AG08396 (cell line): Measurements from ENCODE around the gene GZMH.
"Not testable (repeated sequence)": the region's sequence is repeated elsewhere in the genome, so short reads cannot be mapped to it uniquely, and the experiment has no call there.

Source experiments
- DNase-seq: peaks from one replicate; pipeline ENCODE4 v3.0.0; 2012; ENCODE audit warnings: low spot score, mixed read lengths

Gene GZMH

GRCh38 chr14:24609655-24610344 lies at the start of gene GZMH:
GZMH (minus strand) TSS chr14:24609685; CDS start chr14:24609613, 72 bp downstream.
- DNase-seq = no peak

- not testable (repeated sequence) for DNase-seq
Measured at GRCh38 chr14:24648361-24648760, 38.9 kb upstream of the GZMH start.

- no peak for DNase-seq
Measured at GRCh38 chr14:24639905-24640304, 30.4 kb upstream of the GZMH start.

GRCh38 chr14:24639270-24639669 lies 29.8 kb upstream of the GZMH start:
- DNase-seq = no peak

GRCh38 chr14:24634158-24634557 lies 24.7 kb upstream of the GZMH start, which contains the start of gene GZMB:
GZMB (minus strand) TSS chr14:24634190; CDS start chr14:24634160, 30 bp downstream.
- no peak for DNase-seq

GRCh38 chr14:24633353-24633752 lies 23.9 kb upstream of the GZMH start:
- no peak for DNase-seq

- no peak for DNase-seq
Measured at GRCh38 chr14:24632761-24633160, 23.3 kb upstream of the GZMH start.

GRCh38 chr14:24632336-24632735 lies 22.9 kb upstream of the GZMH start:
- DNase-seq = no peak

- no peak for DNase-seq
Measured at GRCh38 chr14:24631749-24632335, 22.4 kb upstream of the GZMH start.

- DNase-seq = no peak
Measured at GRCh38 chr14:24630872-24631477, 21.5 kb upstream of the GZMH start.

- DNase-seq = no peak
Measured at GRCh38 chr14:24630087-24630871, 20.8 kb upstream of the GZMH start.

- no peak for DNase-seq
Measured at GRCh38 chr14:24629521-24629920, 20.0 kb upstream of the GZMH start.

- no peak for DNase-seq
Measured at GRCh38 chr14:24613747-24614146, 4.3 kb upstream of the GZMH start.

- no peak for DNase-seq
Measured at GRCh38 chr14:24613241-24613640, 3.8 kb upstream of the GZMH start.

GRCh38 chr14:24612196-24612595 lies 2.7 kb upstream of the GZMH start:
- DNase-seq = no peak

GRCh38 chr14:24607635-24608514 lies 1.6 kb downstream of the GZMH start:
- DNase-seq = no peak

- no peak for DNase-seq
Measured at GRCh38 chr14:24607081-24607480, 2.4 kb downstream of the GZMH start.

- DNase-seq = no peak
Measured at GRCh38 chr14:24606297-24606696, 3.2 kb downstream of the GZMH start.

GRCh38 chr14:24605435-24606190 lies 3.9 kb downstream of the GZMH start:
- DNase-seq = no peak

- DNase-seq = no peak
Measured at GRCh38 chr14:24597403-24597802, 12.1 kb downstream of the GZMH start.
